Kidney (tissue), 14 donors: ENCODE measurements around the gene TRIM4. TPM values are rescaled to one million over a fixed set of nuclear protein-coding genes. Genes with fewer than 3 reads are reported as not detected.

ENCODE experiments used
- DNase-seq, 5 donors: peaks; one replicate each; pipeline ENCODE4 v3.0.0-alpha.2; 2013 to 2020
- FAIRE-seq: peaks from 2 replicates; lab custom pipeline; 2012; peaks lifted over from hg19 to GRCh38; lab: Jason Lieb, UNC
- H3K27ac ChIP-seq, 2 donors: one replicate each; pipeline ENCODE4 v1.7.0; 2013; ENCODE audit warnings: low read depth in 2 of 2, low read length in 2 of 2, inconsistent platforms in 1 of 2
- H3K27me3 ChIP-seq: one replicate; pipeline ENCODE4 v1.7.1; 2013; ENCODE audit warnings: low read length, inconsistent platforms; ENCODE audit not compliant: control insufficient read depth, insufficient read depth
- H3K36me3 ChIP-seq, 3 donors: one replicate each; pipeline versions ENCODE4 v1.7.0 to v1.7.1; 2013; ENCODE audit warnings: low read length in 3 of 3, control low read depth in 1 of 3, inconsistent platforms in 1 of 3; ENCODE audit not compliant: insufficient read depth in 3 of 3, control insufficient read depth in 2 of 3
- H3K4me1 ChIP-seq, 3 donors: one replicate each; pipeline versions ENCODE4 v1.7.0 to v1.7.1; 2013; ENCODE audit warnings: low read length in 3 of 3, inconsistent platforms in 1 of 3, low read depth in 1 of 3; ENCODE audit not compliant: control insufficient read depth in 2 of 3, insufficient read depth in 2 of 3
- H3K4me3 ChIP-seq, 3 donors: one replicate each; pipeline versions ENCODE4 v1.7.0 to v1.8.1; 2013; ENCODE audit warnings: low read length in 3 of 3, control low read depth in 1 of 3, inconsistent platforms in 1 of 3
- H3K9ac ChIP-seq, 3 donors: one replicate each; pipeline versions ENCODE4 v1.7.0 to v1.7.1; 2013; ENCODE audit warnings: low read length in 3 of 3, control low read depth in 1 of 3, inconsistent platforms in 1 of 3
- H3K9me3 ChIP-seq, 3 donors: one replicate each; pipeline versions ENCODE4 v1.7.0 to v1.7.1; 2013; ENCODE audit warnings: low read length in 3 of 3, control low read depth in 1 of 3, inconsistent platforms in 1 of 3; ENCODE audit not compliant: control insufficient read depth in 2 of 3, insufficient read depth in 1 of 3
- intact Hi-C: fragments of 100-400 bp; cut with DNase I; formaldehyde crosslinking; loops from one replicate; pipeline ENCODE4 v1.11.1; 2022
- polyA plus RNA-seq: library from polyadenylated mRNA; stranded (reverse); fragments of 350-450 nt; fragmentation: Illumina TruSeq; extraction: RNeasy Lipid Tissue Mini Kit (QIAGEN cat#74804); gene quantifications from one replicate; pipeline ENCODE4 v1.2.3, GENCODE V29; 2014; ENCODE audit warnings: low read depth, low replicate concordance; ENCODE audit not compliant: insufficient read depth
- total RNA-seq: library from RNA; stranded (reverse); fragmentation: NEBNext Ultra II Directional; extraction: Animal tissue kit (Norgen Biotek cat#: 25700); gene quantifications from one replicate; pipeline ENCODE4 v1.2.1, GENCODE V29; 2021
- TF ChIP-seq, protein P1 (sequence below): IDR thresholded peaks from 3 replicates; pipeline ENCODE4 v1.5.1; 2012; ENCODE audit warnings: mild to moderate bottlenecking, moderate library complexity, borderline replicate concordance; ENCODE audit not compliant: insufficient read depth; ENCODE audit errors: extremely low read depth
- donor health status: control.
- donor health status: control.
- donor health status: control.
- donor health status: control.
- donor health status: control.
- donor health status: DM: yes; HTN: yes; CAD: no.
- donor health status: Normal renal cell carcinoma (clear cell type).

Gene TRIM4
- total and polyA plus RNA-seq, 2 donors from 2014 or later: 15.4 to 30.9 TPM

GRCh38 chr7:99898023-99898357 lies 21.3 kb downstream of the TRIM4 start:
- Histone ChIP-seq H3K4me1 (no peaks in the 10 kb centered on the region), H3K27ac (no peak overlapping the region), H3K27me3 (no peaks in the 10 kb centered on the region), H3K9ac (no peak overlapping the region), H3K9me3 (no peaks in the 10 kb centered on the region), H3K36me3 (peaks cover 12 to 23% (median 17%) of the 10 kb centered on the region in 3 donors), H3K4me3 (no peak overlapping the region)
- intact Hi-C loops: no loop called here
- DNase-seq: no peak
- no peak for FAIRE-seq
- TF ChIP-seq, protein P1, sequence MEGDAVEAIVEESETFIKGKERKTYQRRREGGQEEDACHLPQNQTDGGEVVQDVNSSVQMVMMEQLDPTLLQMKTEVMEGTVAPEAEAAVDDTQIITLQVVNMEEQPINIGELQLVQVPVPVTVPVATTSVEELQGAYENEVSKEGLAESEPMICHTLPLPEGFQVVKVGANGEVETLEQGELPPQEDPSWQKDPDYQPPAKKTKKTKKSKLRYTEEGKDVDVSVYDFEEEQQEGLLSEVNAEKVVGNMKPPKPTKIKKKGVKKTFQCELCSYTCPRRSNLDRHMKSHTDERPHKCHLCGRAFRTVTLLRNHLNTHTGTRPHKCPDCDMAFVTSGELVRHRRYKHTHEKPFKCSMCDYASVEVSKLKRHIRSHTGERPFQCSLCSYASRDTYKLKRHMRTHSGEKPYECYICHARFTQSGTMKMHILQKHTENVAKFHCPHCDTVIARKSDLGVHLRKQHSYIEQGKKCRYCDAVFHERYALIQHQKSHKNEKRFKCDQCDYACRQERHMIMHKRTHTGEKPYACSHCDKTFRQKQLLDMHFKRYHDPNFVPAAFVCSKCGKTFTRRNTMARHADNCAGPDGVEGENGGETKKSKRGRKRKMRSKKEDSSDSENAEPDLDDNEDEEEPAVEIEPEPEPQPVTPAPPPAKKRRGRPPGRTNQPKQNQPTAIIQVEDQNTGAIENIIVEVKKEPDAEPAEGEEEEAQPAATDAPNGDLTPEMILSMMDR: no peak

DNA sequence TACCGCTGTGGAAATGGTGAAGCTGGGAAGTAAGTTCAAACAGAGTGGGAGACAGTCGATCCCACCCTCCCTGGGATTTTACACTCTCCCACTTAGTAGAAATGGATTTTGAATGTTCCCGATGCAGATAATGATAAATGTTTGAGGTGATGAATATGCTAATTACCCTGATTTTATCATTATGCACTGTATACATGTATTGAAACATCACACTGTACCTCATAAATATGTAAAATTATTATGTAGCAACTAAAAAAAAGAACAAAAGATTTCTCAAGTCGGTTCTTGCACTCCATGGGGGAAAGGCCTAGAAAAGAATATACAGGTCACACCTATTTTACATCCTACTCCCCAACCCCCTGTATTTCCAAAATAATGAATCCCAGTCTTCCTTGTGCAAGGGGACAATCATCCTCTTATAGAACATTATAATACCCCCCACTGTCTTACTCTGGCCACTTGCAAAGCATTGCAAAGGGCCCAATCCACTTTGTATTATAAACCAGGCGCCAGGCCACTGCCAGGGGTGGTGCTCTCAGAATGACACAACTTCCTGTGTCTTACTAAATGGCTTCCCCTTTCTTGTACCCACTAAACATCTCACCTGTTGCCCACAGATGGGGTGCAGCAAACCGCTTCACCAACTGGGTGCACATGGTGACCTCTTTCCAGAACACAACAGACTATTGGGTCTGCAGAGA lies 21.9 kb downstream of the TRIM4 start:
- Histone ChIP-seq H3K4me1 (no peaks in the 10 kb centered on the region), H3K9me3 (no peaks in the 10 kb centered on the region), H3K36me3 (peaks cover 8 to 18% (median 13%) of the 10 kb centered on the region in 3 donors), H3K27ac (no peak overlapping the region), H3K4me3 (no peak overlapping the region), H3K9ac (no peak overlapping the region), H3K27me3 (no peaks in the 10 kb centered on the region)
- intact Hi-C loops: no loop called here
- TF ChIP-seq, protein P1: no peak
- DNase-seq (no peak), FAIRE-seq (no peak)

DNA sequence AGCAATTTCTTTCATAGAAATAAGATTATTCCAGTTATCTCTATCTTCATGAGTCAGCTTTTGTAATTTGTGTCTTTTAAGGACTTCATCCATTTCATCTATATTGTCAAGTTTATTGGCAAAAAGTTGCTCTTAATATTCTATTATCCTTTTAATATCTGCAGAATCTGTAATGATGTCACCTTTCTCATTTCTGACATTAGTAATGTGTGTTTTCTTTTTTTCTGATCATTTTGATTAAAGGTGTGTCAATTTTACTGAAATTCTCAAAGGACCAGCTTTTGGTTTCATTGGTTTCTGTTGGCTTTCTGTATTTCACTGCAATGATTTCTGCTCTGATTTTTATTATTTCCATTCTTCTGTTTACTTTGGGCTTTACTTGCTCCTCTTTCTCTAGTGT lies 24.6 kb downstream of the TRIM4 start:
- Histone ChIP-seq H3K4me3 (no peak overlapping the region), H3K27ac (no peak overlapping the region), H3K36me3 (peaks cover 0 to 8% (median 2%) of the 10 kb centered on the region in 3 donors), H3K27me3 (no peaks in the 10 kb centered on the region), H3K4me1 (no peaks in the 10 kb centered on the region), H3K9ac (no peak overlapping the region), H3K9me3 (no peaks in the 10 kb centered on the region)
- DNase-seq (no peak), FAIRE-seq (no peak)
- TF ChIP-seq, protein P1: no peak
- intact Hi-C loops: no loop called here
